Small intestine (tissue), 4 donors: Measurements from ENCODE around the gene ACAT1. TPM values are rescaled to one million over a fixed set of nuclear protein-coding genes. Genes with fewer than 3 reads are reported as not detected.

Experiments used
- polyA plus RNA-seq, 4 donors: library from polyadenylated mRNA; stranded (reverse) in 3 of 4; unstranded in 1 of 4; fragments of 200-250 nt in 3 of 4; fragments of 120-200 nt in 1 of 4; gene quantifications; one replicate each; pipeline versions ENCODE4 v1.2.1 to v1.2.3, GENCODE V29; 2013
- donor health status: healthy with polysubstance abuse.
- donor health status: Bipolar disorder and iron deficiency.
- donor health status: healthy.

ACAT1 gene
- polyA plus RNA-seq, 4 donors, result 22.5 to 188 (median 107) TPM

Other genes with a start within 250 kb of the ACAT1 start
- gene RAB39A, start 193.1 kb upstream of the ACAT1 start, polyA plus RNA-seq, result 1 to 10 TPM in 1 of 4 donors, under 1 TPM in 2, not detected in 1; 0.27 to 2.1 (median 0.58) TPM
- 10 to 100 TPM in 1 of 4 donors, 1 to 10 TPM in 3; 5.7 to 26.7 (median 6.0) TPM for gene CUL5, start 112.7 kb upstream of the ACAT1 start, polyA plus RNA-seq
- gene NPAT, start 101.1 kb downstream of the ACAT1 start, polyA plus RNA-seq, result 10 to 100 TPM in 1 of 4 donors, 1 to 10 TPM in 3; 2.7 to 13.8 (median 3.1) TPM
- 10 to 100 TPM in 2 of 4 donors, 1 to 10 TPM in 2; 5.9 to 34.5 (median 10.1) TPM for gene ATM, start 101.5 kb downstream of the ACAT1 start, polyA plus RNA-seq